Peyer's patch (tissue), 4 donors: Measurements from ENCODE around the gene GNMT.

Source experiments
- POLR2A ChIP-seq, 2 donors: fragments of 450-650 bp; IDR thresholded peaks; one replicate each; pipeline ENCODE4 v1.5.1; 2017; ENCODE audit warnings: antibody characterized with exemption in 2 of 2, mild to moderate bottlenecking in 2 of 2, moderate library complexity in 2 of 2
- TF ChIP-seq, protein P1 (sequence below), 6 experiments: fragments of 450-650 bp in 4 of 6; fragments of 200-600 bp in 2 of 6; sonication (generic) in 1 of 6; IDR thresholded peaks; one replicate each; pipeline ENCODE4 v1.5.1; 2017 to 2019; ENCODE audit warnings: antibody characterized with exemption in 6 of 6, mild to moderate bottlenecking in 3 of 6, moderate library complexity in 1 of 6

DNA sequence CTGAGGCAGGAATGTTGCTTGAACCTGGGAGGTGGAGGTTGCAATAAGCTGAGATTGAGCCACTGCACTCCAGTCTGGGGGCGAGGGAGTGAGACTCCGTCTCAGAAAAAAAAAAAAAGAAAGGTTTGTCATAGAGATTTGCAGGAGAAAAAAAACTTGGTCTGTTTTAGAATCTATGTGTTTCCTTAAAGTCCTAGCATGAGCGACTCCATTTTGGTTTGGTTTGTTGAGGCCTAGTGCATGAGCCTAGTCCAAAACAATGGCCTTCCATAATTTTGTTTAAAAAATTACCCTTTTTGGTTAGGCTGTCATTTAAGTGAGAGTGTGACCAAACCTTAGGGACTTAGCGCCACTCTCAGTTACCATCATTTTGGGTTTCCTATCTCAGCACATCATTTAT lies 8.2 kb upstream of the GNMT start:
- no peak for TF ChIP-seq POLR2A (IDR thresholded peaks at IDR 0.05)
- TF ChIP-seq, protein P1, sequence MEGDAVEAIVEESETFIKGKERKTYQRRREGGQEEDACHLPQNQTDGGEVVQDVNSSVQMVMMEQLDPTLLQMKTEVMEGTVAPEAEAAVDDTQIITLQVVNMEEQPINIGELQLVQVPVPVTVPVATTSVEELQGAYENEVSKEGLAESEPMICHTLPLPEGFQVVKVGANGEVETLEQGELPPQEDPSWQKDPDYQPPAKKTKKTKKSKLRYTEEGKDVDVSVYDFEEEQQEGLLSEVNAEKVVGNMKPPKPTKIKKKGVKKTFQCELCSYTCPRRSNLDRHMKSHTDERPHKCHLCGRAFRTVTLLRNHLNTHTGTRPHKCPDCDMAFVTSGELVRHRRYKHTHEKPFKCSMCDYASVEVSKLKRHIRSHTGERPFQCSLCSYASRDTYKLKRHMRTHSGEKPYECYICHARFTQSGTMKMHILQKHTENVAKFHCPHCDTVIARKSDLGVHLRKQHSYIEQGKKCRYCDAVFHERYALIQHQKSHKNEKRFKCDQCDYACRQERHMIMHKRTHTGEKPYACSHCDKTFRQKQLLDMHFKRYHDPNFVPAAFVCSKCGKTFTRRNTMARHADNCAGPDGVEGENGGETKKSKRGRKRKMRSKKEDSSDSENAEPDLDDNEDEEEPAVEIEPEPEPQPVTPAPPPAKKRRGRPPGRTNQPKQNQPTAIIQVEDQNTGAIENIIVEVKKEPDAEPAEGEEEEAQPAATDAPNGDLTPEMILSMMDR (IDR thresholded peaks at IDR 0.05) = no peak
